Suppressor macrophage treated with lipopolysaccharide for 4 hours (primary cell): ENCODE measurements around the gene FABP2.
A peak's percentile ranks its signal among the peaks of the same experiment; 100 is the strongest.
"Not testable (repeated sequence)": the region's sequence is repeated elsewhere in the genome, so short reads cannot be mapped to it uniquely, and the experiment has no call there.

Experiments used
- DNase-seq: peaks from one replicate; pipeline ENCODE4 v3.0.0-alpha.2; 2020

FABP2 gene

DNA sequence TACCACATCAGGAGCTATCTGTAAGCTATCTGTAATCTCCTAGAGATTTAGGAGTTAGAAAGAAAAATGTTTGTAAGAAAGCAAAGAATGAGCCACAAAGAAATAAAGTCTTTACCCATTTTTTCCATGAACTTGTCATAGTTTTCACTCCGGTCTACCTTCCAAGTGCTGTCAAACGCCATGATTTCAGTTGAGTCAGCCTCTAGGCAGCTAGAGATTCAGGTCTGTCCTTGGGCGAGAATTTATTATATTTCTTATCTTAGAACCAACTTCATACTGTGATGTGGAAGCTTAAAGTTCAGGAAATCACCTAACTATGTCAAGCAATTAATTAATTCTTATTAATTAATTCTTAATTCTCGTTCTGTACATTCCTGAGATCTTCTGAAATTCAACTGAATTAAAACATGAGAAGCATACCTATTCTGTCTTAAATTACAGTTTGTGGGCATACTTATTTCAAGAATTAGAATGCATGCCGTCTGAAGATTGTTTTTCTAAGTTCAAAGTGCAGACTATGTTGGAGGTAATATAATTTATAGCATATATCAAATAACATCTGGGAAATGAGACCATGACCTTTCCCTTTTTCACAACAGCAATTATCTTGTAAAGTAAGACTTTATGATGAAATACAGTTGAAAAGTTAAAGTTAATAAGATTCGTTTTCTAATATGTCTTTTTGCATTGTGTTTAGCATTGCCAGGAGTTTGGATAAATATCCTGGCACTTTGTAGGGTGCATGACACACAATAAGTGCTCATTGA, at the start of gene FABP2:
Gene FABP2 (minus strand): TSS at position 218 of the 767 bp plus-strand sequence. CDS start 36 bp downstream, at position 182.
- no peak for DNase-seq

DNA sequence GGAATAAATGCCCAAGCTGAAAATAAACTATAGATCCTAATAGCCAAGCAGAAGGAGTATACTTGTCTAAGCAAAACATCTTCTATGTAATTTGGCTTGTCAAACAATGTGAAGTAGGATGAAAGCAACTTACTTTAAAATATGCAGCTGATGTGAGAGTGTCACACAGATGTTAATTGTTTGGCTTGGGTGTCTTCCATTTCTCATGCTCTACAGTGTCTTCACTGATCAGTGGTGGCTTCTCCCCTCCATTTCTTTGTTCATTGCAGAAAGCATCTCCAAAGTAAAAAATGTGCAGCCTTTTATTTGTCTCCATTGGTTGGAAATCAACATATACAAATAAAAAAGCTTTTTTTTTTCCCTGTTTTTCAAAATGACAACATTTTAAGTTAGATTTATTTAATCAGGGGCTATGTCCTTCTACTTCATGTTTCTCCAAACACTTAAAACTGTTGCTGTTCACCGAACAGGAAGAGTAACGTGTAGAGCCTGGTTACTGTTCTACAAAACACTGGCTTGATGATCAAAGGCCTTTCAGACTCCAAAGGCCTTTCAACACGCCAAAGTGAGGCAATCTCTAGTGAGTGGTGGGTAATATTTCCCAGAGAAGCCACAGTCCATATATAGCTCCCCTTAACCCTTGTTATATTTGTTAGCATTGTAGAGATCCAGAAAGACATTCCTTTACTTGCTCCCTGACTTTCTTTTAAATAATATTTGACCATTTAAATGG, 49.2 kb upstream of the FABP2 start:
- not testable (repeated sequence) for DNase-seq

DNA sequence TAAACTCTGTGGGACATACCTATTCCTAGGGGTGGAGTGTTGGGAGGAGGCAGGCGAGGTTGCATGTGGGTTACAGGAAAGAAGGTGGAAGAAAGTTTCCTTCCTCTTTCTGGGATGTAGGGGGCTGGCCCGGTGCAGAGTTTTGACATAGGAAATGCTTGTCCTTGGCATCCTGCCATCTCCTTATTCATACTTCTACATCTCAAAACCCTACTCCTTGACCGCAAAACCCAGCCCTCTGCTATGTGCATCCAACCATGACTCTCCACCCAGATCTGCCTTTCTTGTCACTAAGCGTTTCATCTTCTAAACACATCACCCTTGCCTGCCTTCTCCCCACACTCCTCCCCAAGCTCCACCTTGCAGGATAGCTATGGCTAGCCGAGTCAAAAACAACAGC, 48.5 kb upstream of the FABP2 start:
- DNase-seq = peak; percentile 27

DNA sequence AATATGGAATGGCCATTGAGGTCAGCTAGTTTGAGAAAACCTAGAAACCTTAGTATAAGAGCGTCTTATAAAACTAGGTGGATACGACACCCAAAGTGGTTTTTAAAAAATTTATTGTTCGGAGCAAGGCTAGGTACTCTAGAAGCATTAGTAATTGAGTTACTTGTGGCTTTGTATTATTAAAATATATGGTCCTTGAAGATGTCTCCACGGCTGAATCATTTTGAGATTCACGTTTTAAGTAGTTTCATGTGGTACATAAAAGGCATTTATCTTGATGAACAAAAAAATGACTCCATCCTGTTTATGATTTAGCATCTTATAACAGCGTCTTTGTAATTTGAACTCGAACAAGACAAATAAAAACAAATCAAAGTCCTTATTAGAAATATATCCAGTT, 44.9 kb upstream of the FABP2 start:
- DNase-seq = not testable (repeated sequence)

DNA sequence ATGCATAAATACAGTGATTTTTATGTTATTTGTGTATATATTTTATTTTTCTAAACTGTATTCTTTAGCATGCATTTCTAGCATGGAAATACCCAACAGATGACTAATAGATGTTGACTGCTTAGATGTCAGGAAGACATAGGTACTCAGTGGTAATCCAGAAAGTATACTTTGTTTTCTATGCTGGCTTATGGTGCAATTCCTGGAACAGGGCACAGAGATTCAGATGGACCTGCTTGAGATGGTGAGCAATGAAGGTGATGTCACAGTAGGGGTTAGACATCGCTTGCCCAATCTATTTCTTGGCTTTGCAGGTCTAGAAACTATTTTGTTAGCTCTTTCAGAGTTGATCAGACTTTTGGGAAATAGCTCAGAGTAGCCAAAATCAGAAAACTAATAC, 42.3 kb upstream of the FABP2 start:
- not testable (repeated sequence) for DNase-seq

DNA sequence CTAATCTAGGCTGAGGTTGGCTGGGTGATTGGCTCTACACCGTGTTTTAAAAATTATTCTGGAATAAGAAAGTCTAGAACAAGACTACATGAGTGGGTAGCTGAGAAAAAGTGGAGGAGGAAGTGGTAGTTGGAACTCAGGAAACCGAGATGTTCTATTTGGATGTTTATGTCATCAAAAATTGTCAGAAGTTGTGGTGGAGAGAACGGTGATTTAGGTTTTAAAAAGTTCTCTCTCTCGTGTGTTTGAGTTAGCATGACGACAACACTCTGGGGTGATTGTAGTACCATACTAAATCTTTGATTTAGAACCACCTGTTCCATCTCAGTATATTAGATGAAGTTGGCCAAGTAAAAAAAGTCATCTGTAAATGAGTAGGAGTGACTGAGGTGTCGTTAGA, 41.4 kb upstream of the FABP2 start:
- DNase-seq = not testable (repeated sequence)

DNA sequence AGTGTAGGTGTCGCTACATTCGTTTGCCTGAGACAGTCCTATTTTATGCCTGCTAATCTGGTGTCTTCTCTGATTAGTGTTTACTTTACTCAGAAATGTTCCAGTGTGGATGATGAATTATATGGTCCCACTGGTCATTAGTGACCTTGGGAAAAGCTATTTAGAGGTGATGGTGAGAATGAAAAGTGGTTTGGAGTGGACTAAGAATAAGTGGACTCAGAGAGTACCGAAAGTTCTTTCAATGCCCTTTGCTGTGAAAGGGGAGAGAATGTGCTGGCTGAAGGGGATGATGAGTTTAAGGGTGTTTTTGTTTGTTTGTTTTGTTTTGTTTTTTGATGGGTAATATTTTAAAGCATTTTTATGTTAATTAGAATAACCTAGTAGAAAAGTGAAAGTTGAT, 40.5 kb upstream of the FABP2 start:
- DNase-seq = not testable (repeated sequence)

DNA sequence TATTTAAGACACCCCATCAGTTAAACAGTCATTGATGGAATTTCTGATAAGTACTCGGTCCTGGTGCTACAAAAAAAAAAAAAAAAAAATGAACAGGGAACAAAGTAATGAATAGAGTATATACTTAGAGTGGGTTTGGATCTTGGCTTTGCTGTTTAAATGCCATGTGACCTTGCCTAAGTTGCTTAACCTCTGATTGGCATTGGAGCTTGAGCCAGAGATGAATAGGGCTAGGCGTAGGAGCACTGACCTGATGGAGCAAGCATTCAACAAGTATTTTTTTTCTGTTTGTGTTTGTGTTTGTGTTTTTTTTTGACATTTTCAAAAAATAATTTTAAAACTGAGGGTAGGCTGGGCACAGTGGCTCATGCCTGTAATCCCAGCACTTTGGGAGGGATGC, 37.9 kb upstream of the FABP2 start:
- not testable (repeated sequence) for DNase-seq

DNA sequence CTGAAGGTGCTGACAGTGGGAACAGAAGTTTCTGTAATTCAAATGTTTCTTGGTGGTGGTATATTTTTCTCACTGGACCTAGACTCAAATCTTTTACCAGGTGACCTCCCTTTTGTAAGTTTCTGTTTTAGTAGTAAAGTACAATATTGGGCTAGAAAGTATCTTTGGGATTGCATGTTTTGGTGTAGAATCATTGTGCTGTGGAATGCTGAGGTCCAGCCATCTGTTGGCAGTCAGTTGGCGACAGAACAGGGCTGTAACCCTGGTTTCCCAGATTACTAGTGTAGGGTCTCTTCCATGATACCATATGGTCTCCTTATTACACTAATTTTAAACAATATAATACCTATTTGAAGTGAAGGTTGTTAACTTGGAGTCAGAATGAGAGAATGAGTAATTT, 34.9 kb upstream of the FABP2 start:
- DNase-seq = not testable (repeated sequence)

DNA sequence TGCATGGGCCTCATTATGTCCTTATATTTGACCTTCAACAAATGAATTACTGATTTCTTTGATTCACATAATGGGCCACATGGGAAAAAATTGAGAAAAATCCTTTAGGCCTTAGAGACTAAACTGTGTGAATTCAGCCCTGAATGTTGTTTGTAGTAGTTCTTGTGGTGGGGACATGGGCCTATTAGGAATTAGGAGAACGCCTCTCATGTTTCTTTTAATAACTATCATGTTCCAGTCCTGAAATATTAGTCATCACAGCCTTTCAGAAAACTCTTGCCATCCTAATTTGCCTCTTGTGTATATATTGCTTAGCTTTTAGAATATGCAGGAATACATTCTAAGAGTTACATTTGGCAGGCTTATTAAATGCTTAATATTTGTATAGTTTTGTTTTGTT, 34.1 kb upstream of the FABP2 start:
- DNase-seq = not testable (repeated sequence)

DNA sequence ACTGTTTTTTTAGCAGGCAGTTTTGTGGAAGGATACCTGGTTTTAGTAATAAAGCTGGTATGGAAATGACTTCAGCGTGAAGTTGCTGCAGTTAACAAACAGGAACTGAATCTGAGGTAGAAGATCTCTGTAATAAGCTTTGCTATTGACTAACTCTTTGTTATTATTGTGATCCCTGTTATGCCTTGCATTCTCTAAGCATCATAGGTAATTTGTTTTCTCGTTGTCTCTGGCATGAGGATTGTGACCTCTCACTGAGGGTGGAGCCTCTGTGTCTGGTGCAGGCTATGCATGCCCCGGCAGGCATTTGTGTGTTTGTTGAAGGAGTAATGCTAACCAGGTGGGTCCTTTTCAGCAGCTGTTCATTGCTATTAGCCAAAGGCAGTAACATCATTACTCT, 31.4 kb upstream of the FABP2 start:
- DNase-seq = not testable (repeated sequence)

DNA sequence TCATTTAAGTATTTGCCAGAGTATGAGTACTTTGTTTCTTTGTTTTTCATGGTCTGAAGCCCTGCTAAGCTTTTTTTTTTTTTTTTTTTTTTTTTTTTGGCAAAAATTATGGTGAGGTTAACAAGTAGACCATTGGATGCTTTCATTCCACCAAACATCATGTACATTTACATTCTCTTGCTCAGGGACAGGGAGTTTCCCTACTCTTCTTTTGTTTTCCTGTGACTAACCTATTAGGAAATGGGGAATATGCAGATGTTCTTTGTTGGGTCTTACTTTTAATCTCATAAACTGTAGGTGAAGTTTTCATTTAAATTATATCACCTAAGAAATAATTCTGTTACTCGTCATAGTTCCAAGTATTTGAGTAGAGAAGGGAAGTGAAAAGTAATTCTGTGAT, 26.2 kb upstream of the FABP2 start:
- DNase-seq = not testable (repeated sequence)

DNA sequence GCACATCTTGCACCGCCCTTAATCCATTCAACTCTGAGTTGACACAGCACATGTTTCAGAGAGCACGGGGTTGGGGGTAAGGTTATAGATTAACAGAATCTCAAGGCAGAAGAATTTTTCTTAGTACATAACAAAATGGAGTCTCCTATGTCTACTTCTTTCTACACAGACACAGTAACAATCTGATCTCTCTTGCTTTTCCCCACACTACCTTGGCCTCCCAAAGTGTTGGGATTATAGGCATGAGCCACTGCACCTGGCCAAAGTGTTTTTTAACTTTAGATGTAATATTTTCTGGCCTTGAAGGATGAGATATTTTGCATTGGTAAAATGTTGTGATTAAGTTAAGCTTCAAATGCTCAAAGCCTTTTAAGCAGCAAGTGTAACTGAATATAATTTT, 21.4 kb upstream of the FABP2 start:
- DNase-seq = not testable (repeated sequence)

DNA sequence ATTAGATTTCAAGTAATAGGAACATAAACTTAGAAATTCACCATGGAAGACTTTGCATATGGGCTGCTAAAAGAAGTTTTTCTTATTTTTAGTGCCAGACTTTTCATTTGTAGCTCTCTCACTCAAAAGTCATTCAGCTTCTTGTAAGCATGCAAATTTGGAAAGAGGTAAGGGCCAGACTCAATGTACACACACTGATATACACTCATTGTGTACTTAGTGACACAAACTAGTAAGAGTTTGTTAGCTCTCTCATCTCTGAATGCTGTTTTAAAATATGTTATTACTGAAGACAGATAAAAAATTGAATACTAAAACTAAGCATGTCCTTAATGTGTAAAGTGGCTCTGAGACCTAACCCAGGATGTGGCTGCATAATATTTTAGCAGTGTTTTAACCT, 18.0 kb upstream of the FABP2 start:
- not testable (repeated sequence) for DNase-seq

DNA sequence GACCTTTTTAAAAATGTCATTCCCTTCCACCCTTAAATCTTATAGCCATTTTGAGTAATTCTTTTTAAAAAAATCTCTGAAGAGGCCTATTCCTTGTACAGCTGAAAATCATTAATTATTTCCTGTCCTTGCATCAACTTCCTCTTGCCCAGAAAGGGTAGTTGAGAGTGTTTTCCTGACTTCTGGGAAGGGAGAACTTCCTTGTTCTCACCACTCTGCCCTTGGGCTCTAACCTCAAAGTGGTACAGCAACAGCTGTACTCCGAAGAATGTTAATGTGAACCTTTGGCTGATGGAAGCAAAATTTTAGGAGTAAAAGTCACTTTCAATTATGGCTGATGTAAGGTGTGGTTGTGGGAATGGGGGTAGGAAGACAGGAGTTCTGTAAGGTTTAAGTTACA, 15.1 kb upstream of the FABP2 start:
- DNase-seq = peak; percentile 43

DNA sequence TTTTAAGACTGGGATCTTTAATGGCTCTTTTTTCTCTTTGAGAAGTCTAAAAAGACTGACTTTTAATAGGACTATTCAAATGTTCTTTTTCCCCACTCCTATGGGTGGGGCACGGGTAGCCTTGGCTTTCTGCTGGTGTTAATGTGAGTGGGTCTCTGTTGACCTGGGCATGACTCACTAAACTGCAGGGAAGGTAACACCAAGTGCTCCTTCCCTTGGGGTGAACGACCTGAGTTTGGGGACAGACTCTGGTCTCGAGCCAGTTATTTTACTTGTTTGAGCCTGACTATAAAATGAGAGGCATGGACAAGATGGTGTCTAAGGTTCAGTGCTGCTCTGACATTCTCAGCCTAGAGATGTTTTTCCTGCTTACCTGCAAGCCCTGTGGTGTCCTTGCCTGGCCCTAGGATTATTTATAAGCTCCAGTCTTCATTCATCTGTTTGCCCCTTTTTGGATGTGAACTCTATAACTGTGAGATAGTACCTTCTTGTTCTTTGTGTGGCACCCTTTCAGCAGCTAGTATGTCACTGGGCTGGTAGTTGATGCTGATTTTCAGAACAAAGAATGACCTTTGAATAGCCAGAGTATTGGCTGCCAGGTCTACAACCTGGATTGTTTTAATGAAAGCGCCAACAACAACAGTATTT, 14.5 kb upstream of the FABP2 start:
- not testable (repeated sequence) for DNase-seq

DNA sequence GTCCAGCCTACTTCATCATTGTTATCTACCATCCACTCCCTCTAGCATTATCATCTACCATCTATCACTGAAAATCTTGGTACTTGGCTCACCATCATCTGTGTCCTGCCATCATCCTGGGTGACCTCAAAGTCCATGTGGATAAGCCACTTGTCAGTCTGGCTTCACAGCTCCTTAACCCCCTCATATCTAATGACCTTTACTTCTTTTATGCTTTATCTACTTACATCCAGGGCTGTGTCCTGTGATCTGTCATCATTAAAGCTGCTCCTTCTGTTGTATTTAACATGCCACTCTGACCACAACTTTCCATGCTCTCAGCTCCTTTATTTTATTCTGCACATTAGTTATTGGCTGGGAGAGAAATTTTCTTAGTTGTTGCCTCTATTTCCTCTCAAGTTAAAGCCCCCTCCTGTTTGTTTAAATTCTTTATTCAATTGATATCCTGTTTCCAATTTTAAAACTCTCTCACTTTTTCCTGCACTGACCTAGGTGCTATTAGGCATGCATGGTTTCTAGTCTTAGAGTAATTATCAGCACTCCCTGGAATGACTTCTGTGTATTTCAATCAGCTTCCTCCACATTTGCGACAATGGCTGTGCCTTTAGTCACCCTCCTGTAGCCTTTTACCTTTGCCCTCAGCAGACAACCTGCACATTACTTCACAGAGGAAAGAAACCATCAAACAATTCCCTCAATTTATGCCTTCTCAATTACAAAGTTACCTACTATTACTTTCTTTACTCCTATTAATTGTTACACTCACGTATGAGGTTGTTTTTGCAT, 8.1 kb upstream of the FABP2 start:
- no peak for DNase-seq

DNA sequence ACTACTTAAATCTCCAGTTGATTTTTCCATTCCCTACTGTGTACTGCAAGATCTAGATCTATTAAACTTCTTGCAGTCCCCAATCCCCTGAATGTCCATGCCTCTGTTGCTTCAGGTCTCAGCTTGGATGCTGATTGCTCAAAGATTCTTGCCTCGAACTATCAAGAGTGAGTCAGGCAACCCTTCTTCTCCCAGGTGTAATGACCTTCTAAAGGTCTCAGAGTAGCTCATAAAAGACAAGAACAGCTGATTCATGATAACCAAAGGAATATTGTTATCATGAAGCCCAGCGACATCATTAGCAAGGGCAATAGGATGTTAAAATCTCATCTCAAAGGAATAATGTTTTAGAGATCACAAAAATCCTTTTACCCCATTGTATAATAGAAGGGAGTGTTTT, 6.8 kb upstream of the FABP2 start:
- DNase-seq = no peak

DNA sequence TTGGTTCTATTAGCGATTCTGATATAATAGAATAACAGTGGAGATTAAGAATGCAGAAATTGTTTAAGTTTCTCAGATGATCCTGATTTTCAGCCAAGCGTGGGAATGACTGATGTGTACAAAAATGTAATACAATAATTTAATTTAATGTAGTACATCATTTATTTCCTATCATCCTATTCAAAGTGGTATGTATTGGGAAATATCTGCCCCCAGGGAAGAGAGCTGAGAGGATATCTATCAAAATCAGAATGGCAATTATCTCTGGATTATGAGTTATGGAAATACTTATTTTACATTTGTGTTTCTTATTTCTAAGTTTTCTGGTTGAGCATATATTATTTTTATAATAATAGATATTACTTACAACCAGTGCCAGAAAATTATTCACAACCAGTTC, 3.9 kb downstream of the FABP2 start:
- DNase-seq = no peak

DNA sequence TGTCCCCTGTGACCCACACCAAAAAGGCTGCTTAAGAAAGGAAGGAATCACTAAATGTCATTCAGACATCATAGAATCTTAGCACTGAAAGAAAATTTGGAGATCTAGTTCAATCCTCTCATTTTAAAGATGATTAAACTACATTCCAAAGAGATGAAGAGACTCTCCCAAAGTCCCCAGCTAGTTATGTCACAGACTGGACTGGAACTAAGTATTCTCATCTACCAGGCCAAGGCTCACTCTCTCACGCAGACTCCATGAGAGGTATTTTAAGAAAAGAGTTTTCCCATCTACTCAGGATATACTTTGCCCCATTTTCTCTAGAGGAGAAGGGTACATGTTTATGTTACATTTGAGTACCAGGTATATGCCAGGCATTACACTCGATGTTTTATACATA, 6.9 kb downstream of the FABP2 start:
- no peak for DNase-seq

DNA sequence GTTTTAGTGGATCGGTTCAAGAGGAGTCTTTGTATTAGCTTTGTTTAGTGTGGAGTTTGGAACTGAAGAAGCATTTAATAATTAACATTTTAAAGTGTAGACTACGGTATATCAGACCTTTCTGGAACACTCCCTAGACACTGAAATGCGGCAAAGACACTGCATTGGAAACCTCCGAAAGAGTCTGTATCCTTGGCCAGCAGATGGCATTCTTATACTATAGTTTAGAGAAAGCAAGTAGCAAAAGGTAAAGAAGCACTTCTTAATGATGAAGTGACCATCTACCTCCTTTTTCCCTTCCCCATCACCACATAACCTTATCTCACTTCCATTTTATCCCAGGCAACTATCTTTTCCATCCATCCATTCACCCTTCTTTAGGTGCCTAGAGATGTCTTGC, 7.6 kb downstream of the FABP2 start:
- DNase-seq = peak; percentile 45

DNA sequence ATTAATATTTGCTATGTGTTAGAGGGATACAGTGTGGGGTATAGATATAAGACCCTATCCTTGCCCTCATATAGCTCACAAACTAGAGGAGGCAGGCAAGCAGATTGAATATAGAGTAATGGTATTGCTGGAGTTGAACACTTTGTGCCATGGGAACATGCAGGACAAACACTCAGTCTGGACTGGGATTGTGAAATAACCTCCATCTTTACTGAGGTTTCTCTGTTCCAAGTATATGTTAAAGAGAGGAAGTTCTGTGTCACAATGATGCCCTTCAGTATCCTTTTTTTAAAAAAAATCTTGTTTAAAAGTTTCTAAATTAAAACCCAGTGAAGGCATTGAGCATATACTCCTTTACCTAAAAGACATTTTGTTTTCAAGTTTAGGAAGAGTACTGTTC, 8.7 kb downstream of the FABP2 start:
- no peak for DNase-seq

DNA sequence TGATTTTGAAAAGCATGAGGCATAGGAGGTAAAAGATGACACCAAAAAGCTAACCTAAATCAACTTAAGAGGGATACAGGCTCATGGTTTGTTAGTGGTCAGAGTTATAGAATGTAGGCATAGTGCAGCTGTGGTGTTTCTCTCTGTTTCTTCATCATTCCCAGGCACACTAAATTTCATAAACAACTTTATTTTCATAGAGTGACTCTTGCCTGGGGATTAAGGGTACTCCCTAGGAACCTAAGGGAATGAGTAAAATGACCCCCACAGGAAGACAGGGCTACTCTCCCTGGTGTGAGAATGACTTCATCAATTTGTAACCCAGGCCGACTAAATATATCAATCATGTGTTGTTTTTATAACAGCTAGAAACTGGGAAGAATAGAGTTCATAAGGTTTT, 11.1 kb downstream of the FABP2 start:
- no peak for DNase-seq
